Superior temporal gyrus (tissue), 1 donor: ENCODE results near the gene MGME1.

Experiments
- DNase-seq: peaks from one replicate; pipeline ENCODE4 v3.0.0-alpha.2; 2016; ENCODE audit errors: extremely low spot score

Gene MGME1

GRCh38 chr20:17992224-17992637 lies 23.4 kb downstream of the MGME1 start:
- no peak for DNase-seq

GRCh38 chr20:17992847-17993513 lies 24.2 kb downstream of the MGME1 start:
- no peak for DNase-seq

- no peak for DNase-seq
Observed at GRCh38 chr20:17993546-17993945, 24.7 kb downstream of the MGME1 start.

- peak; percentile 88 for DNase-seq
Observed at GRCh38 chr20:17995967-17996819, 27.4 kb downstream of the MGME1 start.

GRCh38 chr20:17998446-17998845 lies 29.6 kb downstream of the MGME1 start:
- DNase-seq = no peak

GRCh38 chr20:17999566-17999965 lies 30.7 kb downstream of the MGME1 start:
- no peak for DNase-seq

- DNase-seq = peak; percentile 59
Observed at GRCh38 chr20:18001131-18001921, 32.5 kb downstream of the MGME1 start.

GRCh38 chr20:18003897-18004296 lies 35.1 kb downstream of the MGME1 start:
- no peak for DNase-seq

- DNase-seq = no peak
Observed at GRCh38 chr20:18004384-18005031, 35.7 kb downstream of the MGME1 start.

- DNase-seq = peak; percentile 42
Observed at GRCh38 chr20:18005170-18005989, 36.6 kb downstream of the MGME1 start.

- DNase-seq = no peak
Observed at GRCh38 chr20:18005990-18006364, 37.2 kb downstream of the MGME1 start.

- DNase-seq = no peak
Observed at GRCh38 chr20:18006684-18007083, 37.9 kb downstream of the MGME1 start.

GRCh38 chr20:18007534-18008292 lies 38.9 kb downstream of the MGME1 start:
- no peak for DNase-seq

GRCh38 chr20:18009116-18009515 lies 40.3 kb downstream of the MGME1 start:
- no peak for DNase-seq

GRCh38 chr20:18011482-18011881 lies 42.7 kb downstream of the MGME1 start:
- no peak for DNase-seq

- DNase-seq = no peak
Observed at GRCh38 chr20:18011951-18012645, 43.3 kb downstream of the MGME1 start.

GRCh38 chr20:18012901-18013300 lies 44.1 kb downstream of the MGME1 start:
- DNase-seq = no peak

GRCh38 chr20:18014411-18014810 lies 45.6 kb downstream of the MGME1 start:
- DNase-seq = no peak

GRCh38 chr20:18016772-18017171 lies 48.0 kb downstream of the MGME1 start:
- DNase-seq = no peak

- DNase-seq = no peak
Observed at GRCh38 chr20:18018100-18018499, 49.3 kb downstream of the MGME1 start.
